GM18508 (cell line): ENCODE measurements around the gene RBM3.
"Not testable (repeated sequence)": the region's sequence is repeated elsewhere in the genome, so short reads cannot be mapped to it uniquely, and the experiment has no call there.

Experiments used
- ATAC-seq: cut with Tn5 transposase; IDR thresholded peaks from one replicate; pipeline ENCODE4 v1.9.1; 2021; ENCODE audit warnings: moderate number of reproducible peaks; ENCODE audit not compliant: insufficient read depth, unreplicated experiment

RBM3 gene

DNA sequence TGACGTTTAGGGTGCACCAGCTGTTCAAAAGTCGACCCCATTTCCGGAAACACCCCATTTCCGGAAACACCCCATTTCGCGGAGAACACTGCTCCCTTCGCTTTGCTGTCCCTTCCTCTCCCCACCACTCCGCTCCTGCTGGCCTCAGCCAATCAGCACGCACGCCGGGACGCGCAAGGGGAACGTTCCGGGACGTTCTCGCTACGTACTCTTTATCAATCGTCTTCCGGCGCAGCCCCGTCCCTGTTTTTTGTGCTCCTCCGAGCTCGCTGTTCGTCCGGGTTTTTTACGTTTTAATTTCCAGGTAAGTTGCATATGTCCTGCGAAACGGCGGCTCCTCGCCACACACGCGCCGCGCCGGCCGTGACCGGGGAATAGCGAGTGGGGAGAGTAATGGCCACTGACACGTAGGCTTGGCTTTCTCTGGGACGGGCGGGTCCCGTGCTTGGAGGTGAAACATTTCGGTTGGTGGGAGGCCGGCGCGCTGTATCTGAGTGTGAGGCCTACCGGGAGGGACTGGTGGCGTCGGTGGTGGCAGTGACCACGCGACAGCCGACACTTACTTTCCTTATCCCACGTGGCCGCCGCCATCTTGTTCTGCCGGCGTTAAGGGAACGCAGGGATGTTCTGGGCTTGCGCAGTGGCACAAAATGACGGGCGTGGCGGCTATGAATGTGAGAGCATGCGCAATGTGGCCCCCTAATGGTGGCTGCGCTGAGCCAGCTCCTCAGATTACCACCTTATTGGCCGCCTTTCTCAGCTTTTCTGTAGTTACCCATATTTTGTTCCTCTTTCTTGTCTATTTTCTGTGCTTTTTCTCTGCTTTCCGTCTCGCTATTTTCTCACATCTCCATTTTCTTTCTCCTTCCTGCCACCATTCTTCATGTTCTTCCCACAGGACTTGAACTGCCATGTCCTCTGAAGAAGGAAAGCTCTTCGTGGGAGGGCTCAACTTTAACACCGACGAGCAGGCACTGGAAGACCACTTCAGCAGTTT lies at the start of gene RBM3:
Gene RBM3, plus strand, starts transcription at position 215 of the 997 bp plus-strand sequence. Its CDS starts 697 bp downstream, at position 912.
- peak; percentile 56 for ATAC-seq

DNA sequence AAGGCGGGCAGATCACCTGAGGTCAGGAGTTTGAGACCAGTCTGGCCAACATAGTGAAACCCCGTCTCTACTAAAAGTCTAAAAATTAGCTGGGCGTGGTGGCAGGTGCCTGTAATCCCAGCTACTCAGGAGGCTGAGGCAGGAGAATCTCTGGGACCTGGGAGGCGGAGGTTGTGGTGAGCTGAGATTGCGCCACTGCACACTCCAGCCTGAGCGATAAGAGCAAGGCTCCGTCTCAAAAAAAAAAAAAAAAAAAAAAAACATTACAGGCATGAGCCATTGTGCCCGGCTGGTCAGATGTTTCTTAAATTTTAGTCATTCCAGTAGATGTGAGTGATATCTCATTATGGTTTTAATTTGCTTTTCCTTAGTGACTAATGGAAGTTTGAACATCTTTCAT lies 48.4 kb upstream of the RBM3 start:
- not testable (repeated sequence) for ATAC-seq

DNA sequence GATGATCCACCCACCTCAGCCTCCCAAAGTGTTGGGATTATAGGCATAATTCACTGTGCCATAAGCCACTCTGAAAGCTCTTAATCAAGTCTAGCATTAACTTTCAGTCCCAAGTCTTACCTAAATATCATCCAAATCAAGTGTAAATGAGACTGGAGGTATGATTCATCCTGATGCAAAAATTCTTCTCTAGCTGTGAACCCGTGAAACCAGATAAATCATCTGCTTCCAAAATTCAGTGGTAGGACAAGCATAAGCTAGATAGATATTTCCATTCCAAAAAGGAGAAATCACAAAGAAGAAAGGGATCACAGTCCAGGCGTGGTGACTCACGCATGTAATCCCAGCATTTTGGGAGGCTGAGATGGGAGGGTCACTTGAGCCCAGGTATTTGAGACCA lies 43.5 kb upstream of the RBM3 start:
- ATAC-seq, result no peak

DNA sequence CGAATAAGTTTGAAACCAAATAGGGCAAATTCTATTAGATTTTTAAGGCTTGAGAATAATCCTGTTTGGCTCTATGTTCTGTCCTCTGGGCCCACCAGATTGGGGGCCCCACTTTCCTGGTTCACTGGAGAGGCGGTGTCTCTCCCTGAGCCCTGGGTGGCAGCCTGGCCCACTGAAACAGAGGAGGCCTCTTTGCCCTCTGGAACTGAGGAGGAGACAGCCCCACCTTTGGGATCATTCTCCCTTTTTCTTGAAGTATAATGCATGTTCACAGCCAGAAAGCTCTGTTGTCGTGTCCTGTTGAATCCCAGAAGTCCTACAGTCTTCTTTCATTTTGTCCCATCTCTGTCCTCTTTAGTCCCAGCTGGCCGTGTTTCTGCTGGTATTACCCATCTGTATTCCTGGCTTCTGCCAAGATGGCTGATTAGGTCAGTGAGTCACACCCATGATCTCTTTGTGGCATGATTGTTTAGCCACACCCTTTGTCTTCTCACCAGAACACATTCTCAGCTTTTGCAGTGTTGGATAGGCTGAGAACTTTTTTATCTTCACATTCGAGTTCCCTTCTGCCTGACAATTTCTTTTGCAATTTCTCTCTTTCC lies 42.8 kb upstream of the RBM3 start:
- no peak for ATAC-seq

DNA sequence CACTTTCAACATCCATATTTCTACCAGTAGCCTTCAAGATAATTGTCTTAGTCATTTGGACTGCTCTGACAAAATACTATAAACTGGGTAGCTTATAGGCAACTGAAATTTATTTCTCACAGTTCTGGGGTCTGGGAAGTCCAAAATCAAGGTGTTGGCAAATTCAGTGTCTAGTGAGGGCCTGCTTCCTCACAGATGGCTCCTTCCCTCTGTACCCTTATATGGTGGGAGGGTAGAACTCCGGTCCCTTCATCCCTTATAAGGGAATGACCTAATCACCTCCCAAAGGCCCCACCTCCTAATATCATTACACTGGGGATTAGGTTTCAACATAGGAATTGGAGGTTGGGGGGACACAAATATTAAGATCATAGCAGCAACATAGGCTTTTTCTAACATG lies 42.1 kb upstream of the RBM3 start:
- no peak for ATAC-seq

DNA sequence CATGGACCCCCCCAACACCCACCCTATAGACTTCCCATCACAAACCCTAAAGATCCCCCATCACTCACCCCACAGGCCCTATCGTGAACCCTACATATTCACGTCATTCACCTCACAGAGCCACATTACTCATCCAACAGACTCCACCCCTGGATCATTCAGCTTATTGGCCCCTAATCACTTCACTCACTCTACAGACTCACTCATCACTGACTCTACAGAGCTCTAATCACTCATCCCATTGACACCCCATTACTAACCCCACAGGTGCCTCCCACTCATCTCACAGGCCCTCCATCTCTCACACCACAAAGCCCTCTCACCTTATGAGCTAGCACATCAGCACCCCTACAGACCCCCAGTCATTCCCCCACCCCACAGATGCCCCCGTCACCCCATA lies 41.1 kb upstream of the RBM3 start:
- no peak for ATAC-seq

DNA sequence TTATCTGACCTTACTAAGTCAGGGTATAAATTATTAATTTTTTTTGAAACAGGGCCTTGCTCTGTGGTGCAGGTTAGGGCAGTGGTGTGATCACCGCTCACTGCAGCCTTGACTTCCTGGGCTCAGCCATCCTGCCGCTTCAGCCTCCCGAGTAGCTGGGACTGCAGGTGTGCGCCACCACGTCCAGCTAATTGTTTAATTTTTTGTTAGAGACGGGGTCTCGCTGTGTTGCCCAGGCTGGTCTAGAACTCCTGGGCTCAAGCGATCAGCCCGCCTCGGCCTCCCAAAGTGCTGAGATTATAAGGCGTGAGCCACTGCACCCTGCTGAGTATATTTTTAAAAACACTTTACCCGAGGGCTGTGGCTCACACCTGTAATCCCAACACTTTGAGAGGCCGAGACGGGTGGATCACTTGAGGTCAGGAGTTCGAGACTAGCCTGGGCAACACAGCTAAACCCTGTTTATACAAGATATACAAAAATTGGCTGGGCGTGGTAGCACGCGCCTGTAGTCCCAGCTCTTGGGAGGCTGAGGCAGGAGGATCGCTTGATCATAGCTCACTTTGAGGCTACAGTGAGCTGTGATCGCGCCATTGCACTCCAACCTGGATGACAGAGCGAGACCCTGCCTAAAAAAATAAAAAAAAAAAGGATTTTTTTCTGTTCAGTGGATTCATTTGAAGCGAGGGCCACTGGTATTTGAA lies 35.5 kb upstream of the RBM3 start:
- no peak for ATAC-seq

DNA sequence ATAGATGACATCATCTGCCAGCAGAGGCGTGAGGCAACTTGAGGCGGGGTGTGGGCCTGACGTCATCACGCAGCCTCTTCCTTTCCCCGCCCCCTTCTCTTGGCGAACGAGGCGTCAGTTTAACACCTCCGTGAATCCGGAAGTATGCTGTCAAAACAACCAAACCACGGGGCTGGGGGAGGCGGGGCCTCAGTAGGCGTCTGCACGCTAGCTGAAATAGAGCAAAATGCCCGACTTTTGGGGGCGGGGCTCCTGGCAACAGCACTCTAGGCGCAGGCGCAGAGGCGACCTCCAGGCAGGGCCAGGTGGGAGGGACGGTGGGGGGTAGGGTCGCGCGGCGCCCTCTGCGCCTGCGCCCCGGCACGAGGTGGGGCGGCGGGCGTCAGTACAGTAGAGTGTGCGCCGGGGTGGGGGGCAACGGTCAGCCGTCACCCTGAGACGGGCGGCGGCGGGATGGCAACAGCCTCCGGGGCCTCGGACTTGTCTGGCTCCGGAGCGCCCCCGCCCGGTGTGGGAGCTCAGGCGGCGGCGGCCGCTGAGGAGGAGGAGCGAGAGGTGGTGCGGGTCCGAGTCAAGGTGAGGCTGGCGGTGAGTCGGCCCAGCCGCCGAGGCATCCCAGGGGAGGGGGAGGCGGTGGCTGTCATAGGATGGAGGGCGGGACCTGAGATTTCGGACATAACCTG lies 34.8 kb upstream of the RBM3 start, which contains the start of gene TBC1D25:
Gene TBC1D25, plus strand, starts transcription at position 370 of the 683 bp plus-strand sequence. Its CDS starts 84 bp downstream, at position 454.
- ATAC-seq, result peak; percentile 60

DNA sequence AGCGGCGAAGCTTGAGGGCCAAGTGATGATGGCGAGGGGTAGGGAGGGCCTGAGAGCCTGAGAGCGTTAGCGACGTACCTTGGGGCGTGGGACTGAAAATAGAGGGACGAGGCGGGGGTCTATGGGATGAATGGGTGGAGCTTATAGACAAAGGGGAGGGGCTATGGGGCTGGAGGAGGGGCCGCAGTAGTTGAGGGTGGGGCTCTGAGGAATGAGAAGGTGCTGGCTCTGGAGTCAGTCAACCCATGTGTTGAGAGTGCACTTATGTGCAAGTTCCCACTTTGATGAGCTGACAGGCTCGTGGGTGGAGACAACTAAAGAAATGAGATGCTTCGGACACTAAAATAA lies 34.3 kb upstream of the RBM3 start:
- no peak for ATAC-seq

DNA sequence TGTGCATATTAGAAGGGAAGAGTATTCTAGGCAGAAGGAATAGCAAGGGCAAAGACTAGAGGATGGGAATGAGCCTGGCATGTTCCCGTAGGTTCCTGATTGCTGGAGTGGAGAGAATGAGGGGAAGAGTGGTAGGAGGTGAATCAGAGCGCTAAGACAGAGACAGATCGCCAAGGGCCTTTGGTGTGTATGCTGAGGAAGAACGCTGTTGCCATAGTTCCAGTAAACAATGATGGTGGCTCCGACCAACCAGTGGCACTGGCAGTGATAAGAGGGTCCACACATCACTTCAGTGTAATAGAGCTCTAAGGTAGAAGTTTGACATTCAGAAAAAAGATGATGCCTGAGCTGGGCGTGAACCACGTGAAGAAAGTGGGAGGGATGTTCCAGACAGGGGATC lies 33.8 kb upstream of the RBM3 start:
- no peak for ATAC-seq

DNA sequence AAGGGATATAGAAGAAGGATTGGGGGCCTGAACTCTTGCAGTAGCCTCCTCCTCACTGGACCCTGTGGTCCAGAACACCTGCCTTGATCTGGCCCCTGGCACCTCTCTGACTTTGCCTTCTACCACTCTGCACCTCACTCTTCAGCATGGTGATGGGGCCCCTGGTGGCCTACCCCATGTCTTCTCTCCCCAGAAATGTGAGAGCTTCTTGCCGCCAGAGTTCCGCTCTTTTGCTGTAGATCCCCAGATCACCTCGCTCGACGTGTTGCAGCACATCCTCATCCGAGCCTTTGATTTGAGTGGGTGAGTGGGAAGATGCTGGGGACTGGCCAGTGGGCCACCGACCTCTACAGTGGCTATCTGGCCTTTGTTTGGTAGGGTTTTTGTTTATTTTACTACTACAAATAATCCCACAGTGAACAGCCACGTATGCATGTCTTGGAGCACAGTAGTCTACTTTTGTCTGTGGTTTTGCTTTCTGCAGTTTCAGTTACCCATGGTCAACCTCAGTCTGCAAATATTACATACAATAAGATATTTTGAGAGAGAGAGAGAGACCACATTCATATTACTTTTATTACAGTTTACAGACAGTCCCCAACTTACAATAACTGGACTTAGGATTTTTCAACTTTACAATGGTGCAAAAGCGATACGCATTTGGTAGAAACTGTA lies 33.0 kb upstream of the RBM3 start:
- no peak for ATAC-seq

DNA sequence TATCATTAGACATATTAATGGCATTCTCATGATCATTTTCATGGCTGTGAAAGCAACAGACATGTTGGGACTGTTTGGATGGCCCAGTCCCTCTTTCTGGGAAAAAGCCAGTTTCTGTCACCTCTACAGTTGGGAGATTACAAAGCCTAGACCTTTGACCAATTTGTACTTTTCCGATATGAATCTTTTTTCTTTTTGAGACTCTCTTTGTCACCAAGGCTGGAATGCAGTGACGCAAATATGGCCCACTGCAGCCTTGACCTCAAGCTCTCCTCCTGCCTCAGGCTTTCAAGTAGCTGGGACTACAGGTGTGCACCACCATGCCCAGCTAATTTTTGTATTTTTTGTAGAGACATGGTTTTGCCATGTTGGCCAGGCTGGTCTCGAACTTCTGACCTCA lies 25.4 kb upstream of the RBM3 start:
- ATAC-seq, result no peak

DNA sequence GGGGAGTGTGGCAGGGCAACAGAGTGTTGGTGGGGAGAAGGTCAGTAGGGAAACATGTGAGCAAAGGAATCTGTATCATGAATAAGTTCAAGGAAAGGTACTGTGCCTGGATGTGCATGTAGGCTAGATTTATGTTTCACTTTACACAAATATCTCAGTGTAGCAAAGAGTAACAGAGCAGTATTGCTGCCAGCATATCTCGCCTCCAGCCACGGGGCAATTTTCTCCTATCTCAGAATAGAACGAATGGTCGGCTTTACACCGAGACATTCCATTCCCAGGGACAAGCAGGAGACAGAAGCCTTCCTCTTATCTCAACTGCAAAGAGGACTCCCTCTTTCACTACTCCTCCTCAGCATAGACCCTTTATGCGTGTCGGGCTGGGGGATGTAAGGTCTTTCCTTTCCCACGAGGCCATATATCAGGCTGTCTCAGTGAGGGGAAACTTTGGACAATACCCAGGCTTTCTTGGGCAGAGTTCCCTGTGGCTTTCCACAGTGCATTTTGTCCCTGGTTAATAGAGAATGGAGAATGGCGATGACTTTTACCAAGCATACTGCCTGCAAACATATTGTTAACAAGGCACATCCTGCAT lies 18.5 kb upstream of the RBM3 start:
- ATAC-seq, result not testable (repeated sequence)

DNA sequence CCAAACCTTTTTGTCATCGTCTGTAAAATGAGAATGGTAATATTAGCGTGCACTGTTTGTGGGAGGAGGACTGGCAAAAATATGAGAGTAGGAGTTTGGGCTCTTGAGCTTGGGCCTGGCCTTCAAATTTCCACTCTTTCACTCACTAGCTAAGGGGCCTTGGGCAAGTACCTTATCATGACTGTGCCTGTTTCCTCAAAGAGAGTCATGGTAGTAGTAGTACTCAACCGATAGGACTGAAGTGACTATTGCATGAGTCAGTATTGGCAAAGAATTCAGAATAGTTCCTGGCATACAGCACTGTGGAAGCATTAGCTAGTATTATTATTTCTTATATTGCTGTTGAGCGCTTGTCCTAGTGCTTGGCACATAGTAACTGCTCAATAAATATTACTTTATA lies 16.0 kb upstream of the RBM3 start:
- ATAC-seq, result no peak

DNA sequence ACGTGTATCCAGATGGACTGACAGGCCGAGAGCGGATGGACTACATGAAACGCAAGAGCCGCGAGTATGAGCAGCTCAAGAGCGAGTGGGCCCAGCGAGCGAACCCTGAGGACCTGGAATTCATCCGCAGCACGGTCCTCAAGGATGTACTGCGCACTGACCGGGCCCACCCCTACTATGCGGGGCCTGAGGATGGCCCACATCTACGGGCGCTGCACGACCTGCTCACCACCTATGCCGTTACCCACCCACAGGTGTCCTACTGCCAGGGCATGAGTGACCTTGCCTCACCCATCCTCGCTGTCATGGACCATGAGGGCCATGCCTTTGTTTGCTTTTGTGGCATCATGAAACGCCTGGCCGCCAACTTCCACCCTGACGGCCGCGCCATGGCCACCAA lies 14.6 kb upstream of the RBM3 start:
- ATAC-seq, result no peak

DNA sequence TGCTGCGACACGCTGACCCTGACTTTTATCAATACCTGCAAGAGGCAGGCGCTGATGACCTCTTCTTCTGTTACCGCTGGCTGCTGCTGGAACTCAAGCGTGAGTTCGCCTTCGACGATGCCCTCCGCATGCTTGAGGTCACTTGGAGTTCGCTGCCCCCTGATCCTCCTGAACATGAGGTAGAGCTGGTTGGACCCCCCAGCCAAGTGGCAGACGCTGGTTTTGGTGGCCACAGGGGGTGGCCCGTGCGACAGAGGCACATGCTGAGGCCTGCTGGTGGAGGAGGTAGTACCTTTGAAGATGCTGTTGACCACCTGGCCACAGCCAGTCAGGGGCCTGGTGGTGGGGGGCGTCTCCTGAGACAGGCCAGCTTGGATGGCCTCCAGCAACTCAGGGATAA lies 14.2 kb upstream of the RBM3 start:
- ATAC-seq, result no peak

DNA sequence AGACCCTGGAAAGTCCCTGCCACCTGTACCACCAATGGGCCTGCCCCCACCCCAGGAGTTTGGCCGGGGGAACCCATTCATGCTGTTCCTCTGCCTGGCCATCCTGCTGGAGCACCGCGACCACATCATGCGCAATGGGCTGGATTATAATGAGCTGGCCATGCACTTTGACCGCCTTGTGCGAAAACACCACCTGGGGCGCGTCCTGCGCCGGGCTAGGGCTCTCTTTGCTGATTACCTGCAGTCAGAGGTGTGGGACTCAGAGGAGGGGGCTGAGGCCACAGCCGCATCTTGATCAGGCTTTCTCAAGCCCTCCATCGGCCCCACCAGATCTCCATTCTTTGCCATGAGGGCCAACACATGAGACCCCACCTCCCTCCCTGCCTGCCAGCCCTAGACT lies 13.6 kb upstream of the RBM3 start:
- no peak for ATAC-seq

DNA sequence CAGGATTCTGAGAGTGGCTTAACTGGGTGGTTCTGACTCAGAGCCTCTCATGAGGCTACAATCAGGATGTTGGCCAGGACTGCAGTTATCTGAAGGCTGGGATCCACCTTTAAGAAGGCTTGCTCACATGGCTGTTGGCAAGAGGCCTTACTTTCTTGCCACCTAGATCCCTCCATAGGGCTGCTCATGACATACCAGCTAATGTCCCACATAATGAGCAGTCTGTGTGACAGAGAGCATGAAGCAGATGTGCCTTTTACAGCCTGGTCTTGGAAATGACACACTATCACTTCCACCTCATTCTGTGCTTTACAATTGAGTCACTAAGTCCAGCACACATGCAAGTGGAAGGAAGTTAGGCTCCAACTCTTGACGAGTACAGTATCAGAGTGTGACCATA lies 4.3 kb upstream of the RBM3 start:
- no peak for ATAC-seq

DNA sequence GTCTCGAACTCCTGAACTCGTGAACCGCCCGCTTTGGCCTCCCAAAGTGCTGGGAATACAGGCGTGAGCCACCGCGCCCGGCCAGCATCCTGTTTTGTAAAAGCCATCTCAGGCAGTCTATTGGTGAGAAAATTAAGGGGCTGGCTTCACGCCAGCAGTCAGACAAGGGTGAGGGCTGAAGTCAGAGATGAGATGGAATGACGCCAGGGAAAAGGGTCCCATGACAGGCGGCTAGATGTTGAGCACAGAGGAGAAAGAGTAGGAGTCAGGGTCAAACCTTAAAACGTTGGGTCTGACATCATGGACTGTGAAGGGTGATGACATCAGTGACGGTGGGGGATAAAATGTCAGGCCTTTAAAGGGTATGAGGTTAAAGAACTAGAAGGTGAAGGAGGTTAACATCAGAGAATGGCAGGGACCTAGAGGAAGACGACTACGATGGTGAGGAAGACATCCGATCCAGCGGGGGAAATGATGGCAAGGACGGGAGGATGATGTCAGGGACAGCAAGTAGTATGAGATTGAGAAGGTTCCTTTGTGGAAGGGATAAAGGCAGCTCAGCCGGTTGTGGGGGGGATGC lies 504 bp upstream of the RBM3 start:
- no peak for ATAC-seq
